Esophagus muscularis mucosa (tissue), 3 donors: ENCODE measurements around the gene ZNF536.

ENCODE experiments used
- CTCF ChIP-seq, 3 experiments: fragments of 200-600 bp in 2 of 3; fragments of 450-650 bp in 1 of 3; sonication (generic) in 2 of 3; IDR thresholded peaks; one replicate each; pipeline ENCODE4 v1.5.1; 2017 to 2019; ENCODE audit warnings: antibody characterized with exemption in 3 of 3, mild to moderate bottlenecking in 2 of 3, moderate library complexity in 1 of 3
- POLR2A ChIP-seq: fragments of 450-650 bp; IDR thresholded peaks from one replicate; pipeline ENCODE4 v1.6.1; 2017; ENCODE audit warnings: antibody characterized with exemption, moderate library complexity, mild to moderate bottlenecking, low read depth

- no peak for TF ChIP-seq POLR2A
- TF ChIP-seq CTCF (IDR thresholded peaks at IDR 0.05) = no peak
These were observed 44.2 kb downstream of the ZNF536 start for GRCh38 chr19:30416375-30416774.
